ENCODE data around the gene REG3G.

REG3G gene

GRCh38 chr2:78989051-78989450 lies 36.5 kb upstream of the REG3G start:
- Histone ChIP-seq H3K9me2 (replicated peaks; ENCODE audit: low read depth, low read length) (no peaks in the 10 kb centered on the region), H3F3A (ENCODE audit: low read depth) (no peaks in the 10 kb centered on the region), H3K9ac (ENCODE audit: low read depth, low read length, poor library complexity, severe bottlenecking) (no peak overlapping the region), H3K27me3 (ENCODE audit: insufficient read depth, low read length, poor library complexity, severe bottlenecking) (no peaks in the 10 kb centered on the region), H3K4me1 (ENCODE audit: insufficient read depth, low read length, poor library complexity, severe bottlenecking) (no peaks in the 10 kb centered on the region), H3K4me2 (ENCODE audit: low read depth, low read length, poor library complexity, severe bottlenecking) (no peak overlapping the region), H3K9me3 (ENCODE audit: insufficient read depth, low read depth, low read length) (no peaks in the 10 kb centered on the region), H3K36me3 (ENCODE audit: insufficient read depth, low read length) (no peaks in the 10 kb centered on the region), H3K79me2 (ENCODE audit: insufficient read depth, low read length) (no peaks in the 10 kb centered on the region), H4K20me1 (ENCODE audit: insufficient read depth, low read length, poor library complexity, severe bottlenecking) (no peaks in the 10 kb centered on the region), H3K4me3 (ENCODE audit: low read length, poor library complexity, severe bottlenecking) (no peak overlapping the region), H2AFZ (ENCODE audit: low read length) (no peak overlapping the region)
- no peak for TF ChIP-seq EZH2phosphoT487 (IDR thresholded peaks at IDR 0.05; ENCODE audit: borderline replicate concordance)
- TF ChIP-seq CTCF (conservative IDR thresholded peaks at IDR 0.05; ENCODE audit: low read length), result no peak

GRCh38 chr2:78992451-78992806 lies 33.1 kb upstream of the REG3G start:
- H3K79me2 ChIP-seq (ENCODE audit: insufficient read depth, low read length), result no peaks in the 10 kb centered on the region
- H3K9ac ChIP-seq (ENCODE audit: low read depth, low read length, poor library complexity, severe bottlenecking), result no peak overlapping the region
- no peak; the same call in 1 of the 2 replicates for TF ChIP-seq CTCF (conservative IDR thresholded peaks at IDR 0.05; ENCODE audit: low read length)
- no peak for TF ChIP-seq EZH2phosphoT487 (IDR thresholded peaks at IDR 0.05; ENCODE audit: borderline replicate concordance)
- no peaks in the 10 kb centered on the region for H3K4me1 ChIP-seq (ENCODE audit: insufficient read depth, low read length, poor library complexity, severe bottlenecking)
- no peaks in the 10 kb centered on the region for H3K36me3 ChIP-seq (ENCODE audit: insufficient read depth, low read length)
- H3K9me2 ChIP-seq (replicated peaks; ENCODE audit: low read depth, low read length), result no peaks in the 10 kb centered on the region
- no peak overlapping the region for H3K4me3 ChIP-seq (ENCODE audit: low read length, poor library complexity, severe bottlenecking)
- no peaks in the 10 kb centered on the region for H3K9me3 ChIP-seq (ENCODE audit: insufficient read depth, low read depth, low read length)
- H3F3A ChIP-seq (ENCODE audit: low read depth), result no peaks in the 10 kb centered on the region
- no peak overlapping the region for H2AFZ ChIP-seq (ENCODE audit: low read length)
- H3K4me2 ChIP-seq (ENCODE audit: low read depth, low read length, poor library complexity, severe bottlenecking), result no peak overlapping the region
- H4K20me1 ChIP-seq (ENCODE audit: insufficient read depth, low read length, poor library complexity, severe bottlenecking), result no peaks in the 10 kb centered on the region
- no peaks in the 10 kb centered on the region for H3K27me3 ChIP-seq (ENCODE audit: insufficient read depth, low read length, poor library complexity, severe bottlenecking)

GRCh38 chr2:78992807-78993517 lies 32.5 kb upstream of the REG3G start:
- Histone ChIP-seq H3K36me3 (ENCODE audit: insufficient read depth, low read length) (no peaks in the 10 kb centered on the region), H3K9me3 (ENCODE audit: insufficient read depth, low read depth, low read length) (no peaks in the 10 kb centered on the region), H3F3A (ENCODE audit: low read depth) (no peaks in the 10 kb centered on the region), H4K20me1 (ENCODE audit: insufficient read depth, low read length, poor library complexity, severe bottlenecking) (no peaks in the 10 kb centered on the region), H2AFZ (ENCODE audit: low read length) (no peak overlapping the region), H3K4me1 (ENCODE audit: insufficient read depth, low read length, poor library complexity, severe bottlenecking) (no peaks in the 10 kb centered on the region), H3K27me3 (ENCODE audit: insufficient read depth, low read length, poor library complexity, severe bottlenecking) (no peaks in the 10 kb centered on the region), H3K79me2 (ENCODE audit: insufficient read depth, low read length) (no peaks in the 10 kb centered on the region), H3K9ac (ENCODE audit: low read depth, low read length, poor library complexity, severe bottlenecking) (no peak overlapping the region), H3K4me2 (ENCODE audit: low read depth, low read length, poor library complexity, severe bottlenecking) (no peak overlapping the region), H3K4me3 (ENCODE audit: low read length, poor library complexity, severe bottlenecking) (no peak overlapping the region), H3K9me2 (replicated peaks; ENCODE audit: low read depth, low read length) (no peaks in the 10 kb centered on the region)
- TF ChIP-seq CTCF (conservative IDR thresholded peaks at IDR 0.05; ENCODE audit: low read length) (no peak), EZH2phosphoT487 (IDR thresholded peaks at IDR 0.05; ENCODE audit: borderline replicate concordance) (no peak)

Measured in Loucy (cell line).